ENCODE measurements around the gene IGFLR1.

DNA sequence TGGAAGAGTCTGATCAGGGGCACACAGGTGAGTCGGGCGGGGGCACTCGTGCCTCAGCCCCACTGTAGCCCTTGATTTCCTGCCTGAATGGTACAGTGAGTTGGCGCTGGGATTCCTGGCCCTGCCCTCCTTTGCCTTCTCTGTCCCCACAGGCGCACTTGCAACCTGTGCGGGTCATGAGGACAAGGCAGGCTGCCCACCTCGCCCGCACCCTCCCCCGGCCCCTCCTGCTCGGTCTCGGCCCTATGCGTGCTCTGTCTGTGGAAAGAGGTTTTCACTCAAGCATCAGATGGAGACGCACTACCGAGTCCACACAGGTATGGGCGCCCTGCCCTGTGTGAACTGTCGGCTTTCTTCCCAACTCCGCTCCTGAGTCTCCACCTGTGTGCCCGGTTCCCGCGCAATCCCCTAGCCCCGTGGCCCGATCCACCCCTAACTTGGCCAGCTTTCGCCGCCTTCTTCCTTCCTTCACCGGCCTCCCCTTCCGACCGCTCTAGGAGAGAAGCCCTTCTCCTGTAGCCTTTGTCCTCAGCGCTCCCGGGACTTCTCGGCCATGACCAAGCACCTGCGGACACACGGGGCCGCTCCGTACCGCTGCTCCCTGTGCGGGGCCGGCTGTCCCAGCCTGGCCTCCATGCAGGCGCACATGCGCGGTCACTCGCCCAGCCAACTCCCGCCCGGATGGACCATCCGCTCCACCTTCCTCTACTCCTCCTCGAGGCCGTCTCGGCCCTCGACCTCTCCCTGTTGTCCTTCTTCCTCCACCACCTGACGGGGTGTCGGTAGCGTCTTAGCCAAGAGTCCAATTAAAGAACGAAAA lies 26.1 kb downstream of the IGFLR1 start:
- TF ChIP-seq GATA2 (IDR thresholded peaks at IDR 0.05; ENCODE audit: low read depth, low read length), result no peak
- no peak for TF ChIP-seq GATA3 (IDR thresholded peaks at IDR 0.05; ENCODE audit: low read depth, low read length)
